Right renal cortex interstitium (tissue), 3 donors: Measurements from ENCODE around the gene SSNA1. TPM values are rescaled to one million over a fixed set of nuclear protein-coding genes. Genes with fewer than 3 reads are reported as not detected.

Experiments
- DNase-seq, 3 donors: peaks; one replicate each; pipeline ENCODE4 v3.0.0-alpha.2; 2013; ENCODE audit warnings: low read depth in 3 of 3, low spot score in 2 of 3
- polyA plus RNA-seq, 3 donors: library from polyadenylated mRNA; unstranded; fragments of 120-200 nt; gene quantifications; one replicate each; pipeline ENCODE4 v1.2.1, GENCODE V29; 2013; ENCODE audit not compliant: insufficient read length in 3 of 3

SSNA1 gene
- polyA plus RNA-seq, 3 donors: 41.4 to 52.2 (median 43.2) TPM

GRCh38 chr9:137150617-137151457 is 37.6 kb upstream of the SSNA1 start:
- DNase-seq: no peak

- no peak for DNase-seq
Measured at GRCh38 chr9:137152844-137153405, 35.6 kb upstream of the SSNA1 start.

GRCh38 chr9:137156567-137157375 is 31.7 kb upstream of the SSNA1 start:
- no peak for DNase-seq

GRCh38 chr9:137157618-137158415 is 30.7 kb upstream of the SSNA1 start:
- no peak for DNase-seq

GRCh38 chr9:137158625-137159024 is 29.9 kb upstream of the SSNA1 start:
- no peak for DNase-seq

GRCh38 chr9:137159105-137160053 is 29.1 kb upstream of the SSNA1 start:
- no peak for DNase-seq

- DNase-seq: no peak
Measured at GRCh38 chr9:137160054-137160425, 28.4 kb upstream of the SSNA1 start.

- DNase-seq: no peak
Measured at GRCh38 chr9:137160716-137161557, 27.5 kb upstream of the SSNA1 start.

- no peak for DNase-seq
Measured at GRCh38 chr9:137161558-137162486, 26.7 kb upstream of the SSNA1 start.

GRCh38 chr9:137162505-137163364 is 25.7 kb upstream of the SSNA1 start:
- no peak for DNase-seq

GRCh38 chr9:137163365-137163715 is 25.1 kb upstream of the SSNA1 start:
- DNase-seq: no peak

- no peak for DNase-seq
Measured at GRCh38 chr9:137163805-137164204, 24.7 kb upstream of the SSNA1 start.

GRCh38 chr9:137164370-137165249 is 23.9 kb upstream of the SSNA1 start:
- no peak for DNase-seq

- no peak for DNase-seq
Measured at GRCh38 chr9:137165250-137165836, 23.1 kb upstream of the SSNA1 start.
